SK-N-SH (cell line): ENCODE data around the gene C17orf113. TPM values are rescaled to one million over a fixed set of nuclear protein-coding genes. Genes with fewer than 3 reads are reported as not detected.
"Not testable (repeated sequence)": the region's sequence is repeated elsewhere in the genome, so short reads cannot be mapped to it uniquely, and the experiment has no call there.

Experiments used
- CTCF ChIA-PET: fragments of 300-600, 350-600 bp; formaldehyde crosslinking; extraction: SDS; loops from one replicate; lab custom pipeline; 2021; lab: Yijun Ruan, JAX
- POLR2A ChIA-PET: fragments of 350-600 bp; sonication (Branson Sonifier 250); formaldehyde crosslinking; extraction: SDS; loops from one replicate; lab custom pipeline; 2020; ENCODE audit warnings: antibody characterized with exemption, inconsistent platforms; lab: Yijun Ruan, JAX
- DNase-seq: peaks from one replicate; pipeline ENCODE4 v3.0.0; 2012
- H2AFZ ChIP-seq: fragments of 200-600 bp; sonication (generic); 2 replicates; pipeline ENCODE4 v1.8.1; 2016; ENCODE audit warnings: antibody characterized with exemption, mild to moderate bottlenecking, low read depth
- H3F3A ChIP-seq: fragments of 200-600 bp; sonication (generic); replicated peaks from 2 replicates; pipeline ENCODE3; 2016; ENCODE audit warnings: antibody characterized with exemption, mild to moderate bottlenecking; ENCODE audit not compliant: insufficient read depth
- H3K27ac ChIP-seq, 2 experiments: fragments of 200-500 bp in 1 of 2; fragments of 200-600 bp in 1 of 2; sonication (Bioruptor generic) in 1 of 2; sonication (generic), shearing (Covaris generic) in 1 of 2; 2 replicates each; pipeline versions ENCODE4 v1.5.1 to v1.6.1; 2014 to 2016; ENCODE audit warnings: low read depth in 2 of 2, inconsistent platforms in 1 of 2, low read length in 1 of 2, mild to moderate bottlenecking in 1 of 2, mixed read lengths in 1 of 2
- H3K27me3 ChIP-seq: fragments of 200-600 bp; sonication (generic), shearing (Covaris generic); 2 replicates; pipeline ENCODE4 v1.6.1; 2016; ENCODE audit warnings: mixed run types; ENCODE audit not compliant: insufficient read depth
- H3K36me3 ChIP-seq, 2 experiments: fragments of 200-500 bp in 1 of 2; fragments of 200-600 bp in 1 of 2; sonication (Bioruptor generic) in 1 of 2; sonication (generic) in 1 of 2; replicated peaks in 1 of 2; 2 replicates each; pipeline versions ENCODE3 to v1.5.1; 2014 to 2016; ENCODE audit warnings: low read length in 1 of 2, mild to moderate bottlenecking in 1 of 2; ENCODE audit not compliant: insufficient read depth in 2 of 2, control insufficient read depth in 1 of 2
- H3K4me1 ChIP-seq, 2 experiments: fragments of 200-500 bp in 1 of 2; fragments of 200-600 bp in 1 of 2; sonication (Bioruptor generic) in 1 of 2; sonication (generic), shearing (Covaris generic) in 1 of 2; 2 replicates each; pipeline versions ENCODE4 v1.5.1 to v1.6.1; 2014 to 2016; ENCODE audit warnings: low read depth in 1 of 2, low read length in 1 of 2, mixed run types in 1 of 2; ENCODE audit not compliant: insufficient read depth in 2 of 2, control insufficient read depth in 1 of 2
- H3K4me2 ChIP-seq: fragments of 200-600 bp; sonication (generic), shearing (Covaris generic); 2 replicates; pipeline ENCODE4 v1.6.1; 2017; ENCODE audit warnings: mixed run types
- H3K4me3 ChIP-seq, 2 experiments: fragments of 200-500 bp in 1 of 2; fragments of 200-600 bp in 1 of 2; sonication (Bioruptor generic) in 1 of 2; sonication (generic), shearing (Covaris generic) in 1 of 2; 2 replicates each; pipeline versions ENCODE4 v1.5.1 to v1.8.1; 2014 to 2016; ENCODE audit warnings: low read depth in 2 of 2, inconsistent platforms in 1 of 2, low read length in 1 of 2, mild to moderate bottlenecking in 1 of 2, mixed read lengths in 1 of 2, moderate library complexity in 1 of 2
- H3K79me2 ChIP-seq: fragments of 200-600 bp; sonication (generic); 2 replicates; pipeline ENCODE4 v1.8.1; 2017; ENCODE audit warnings: mild to moderate bottlenecking; ENCODE audit not compliant: insufficient read depth
- H3K9ac ChIP-seq: fragments of 200-600 bp; sonication (generic); 2 replicates; pipeline ENCODE4 v1.6.1; 2017; ENCODE audit warnings: mixed run types
- H3K9me2 ChIP-seq: fragments of 200-600 bp; sonication (generic); 2 replicates; pipeline ENCODE4 v1.6.1; 2017; ENCODE audit warnings: mixed run types
- H3K9me3 ChIP-seq: fragments of 200-600 bp; sonication (generic); 2 replicates; pipeline ENCODE4 v1.6.1; 2017; ENCODE audit warnings: mixed run types, mild to moderate bottlenecking, moderate library complexity
- H4K20me1 ChIP-seq: fragments of 200-600 bp; sonication (generic); 2 replicates; pipeline ENCODE4 v1.6.1; 2017; ENCODE audit warnings: mild to moderate bottlenecking, mixed run types; ENCODE audit not compliant: insufficient read depth
- EP300 ChIP-seq, 2 experiments: IDR thresholded peaks; 2 replicates each; pipeline versions ENCODE4 v1.4.0 to v1.6.1; 2012; ENCODE audit warnings: borderline replicate concordance in 1 of 2, low read depth in 1 of 2, low read length in 1 of 2
- FOXJ3 ChIP-seq: sonication (generic); formaldehyde crosslinking; IDR thresholded peaks from 2 replicates; pipeline ENCODE4 v1.5.1; 2020; ENCODE audit warnings: mild to moderate bottlenecking, missing genetic modification reagents
- RAD21 ChIP-seq: IDR thresholded peaks from 2 replicates; pipeline ENCODE4 v1.6.1; 2012; ENCODE audit warnings: mild to moderate bottlenecking, low read length
- TAF1 ChIP-seq: IDR thresholded peaks from 2 replicates; pipeline ENCODE4 v1.6.1; 2012; ENCODE audit warnings: low read depth, mild to moderate bottlenecking, low read length, moderate library complexity, borderline replicate concordance
- WGBS: methylation state at CpG from one replicate; pipeline ENCODE4 v1.1.6; 2017; ENCODE audit warnings: low lambda C conversion rate; 5-methylcytosine and 5-hydroxymethylcytosine counted together
- polyA plus RNA-seq, 3 experiments: library from polyadenylated mRNA; depleted of rRNA; stranded (reverse); fragments of >200 nt; gene quantifications; 2 replicates each; pipeline ENCODE4 v1.2.3, GENCODE V29; 2012

The C17orf113 gene
- polyA plus RNA-seq, 1 of the 3 experiments (the other 2 are of a cell fraction): 0.44 TPM

DNA sequence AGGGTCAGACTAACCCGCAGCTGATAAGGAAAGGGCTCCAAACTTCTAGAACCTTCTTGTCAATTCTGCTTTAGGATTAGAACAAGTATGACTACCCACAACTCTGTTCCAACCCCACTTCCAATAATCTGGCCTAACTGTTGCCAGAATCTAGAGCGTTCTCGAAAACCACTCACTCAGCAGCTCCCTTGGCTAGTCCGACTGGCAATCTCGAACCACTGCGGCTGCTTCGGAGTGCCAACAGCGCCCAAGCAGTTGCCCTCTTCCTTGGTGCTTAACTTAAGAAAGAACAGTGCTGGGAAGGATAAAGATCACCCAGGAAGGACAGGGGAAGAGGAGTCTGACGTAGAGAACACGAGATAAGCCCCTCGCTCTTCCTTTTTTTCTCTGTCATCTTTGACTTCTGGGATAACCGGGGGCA is 34.0 kb downstream of the C17orf113 start:
- peaks cover 25% of the 10 kb centered on the region for H4K20me1 ChIP-seq
- 2% methylated on average over 12 of the region's 12 CpGs for WGBS
- POLR2A ChIA-PET: interaction anchor here (0.7 to 3.4 kb wide), 7 partner anchors 16 to 328 kb away, joined by 3 to 19 read pairs (median 4); partner anchors contain the start of gene CNP

DNA sequence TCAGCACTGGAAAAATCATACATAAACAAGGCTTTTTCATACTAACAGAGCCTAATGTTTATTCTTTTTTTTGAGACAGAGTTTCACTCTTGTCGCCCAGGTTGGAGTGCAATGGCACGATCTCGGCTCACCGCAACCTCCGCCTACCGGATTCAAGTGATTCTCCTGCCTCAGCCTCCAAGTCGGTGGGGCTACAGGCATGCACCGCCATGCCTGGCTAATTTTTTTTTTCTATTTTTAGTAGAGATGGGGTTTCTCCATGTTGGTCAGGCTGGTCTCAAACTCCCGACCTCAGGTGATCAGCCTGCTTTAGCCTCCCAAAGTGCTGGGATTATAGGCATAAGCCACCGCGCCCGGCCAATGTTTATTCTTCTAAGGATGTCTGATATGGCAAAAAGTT is 36.7 kb downstream of the C17orf113 start:
- H3K27me3 ChIP-seq: not testable (repeated sequence)
- POLR2A ChIA-PET: interaction anchor here (0.6 kb wide), 1 partner anchor 21 kb away, joined by 3 read pairs; no protein-coding TSS in a partner anchor

More for the DNA sequence above, 34.0 kb downstream of the C17orf113 start:
- TF ChIP-seq FOXJ3 (CRISPR knock-in tag) (no peak), TAF1 (no peak), EP300 (IDR thresholded peaks at IDR 0.05; ENCODE audit: borderline replicate concordance in 1 of 2, low read depth in 1 of 2, low read length in 1 of 2) (peak in 1 of 2 experiments; percentile 83; a peak in 2 of 4 replicates), RAD21 (no peak)
- peak overlapping the region; percentile 99 for H3K9ac ChIP-seq
- H3K4me1 ChIP-seq: peaks cover 6 to 24% of the 10 kb centered on the region in 2 experiments; a peak in 3 of 4 replicates
- no peaks in the 10 kb centered on the region for H3K27me3 ChIP-seq
- CTCF ChIA-PET: interaction anchor here (0.6 to 17.3 kb wide), 9 partner anchors 8 to 92 kb away, joined by 3 to 496 read pairs (median 5); partner anchors contain the start of genes CNP, DHX58, HSPB9 and KAT2A
- no peaks in the 10 kb centered on the region for H3K9me2 ChIP-seq
- peak overlapping the region; percentile 93 to 95 for H3K27ac ChIP-seq
- peaks cover 77% of the 10 kb centered on the region for H3K79me2 ChIP-seq
- H3K36me3 ChIP-seq: peaks cover 0 to 9% of the 10 kb centered on the region in 2 experiments
- peak overlapping the region; percentile 95 for H2AFZ ChIP-seq
- DNase-seq: peak; percentile 34
- no peaks in the 10 kb centered on the region for H3K9me3 ChIP-seq
- peaks cover 10% of the 10 kb centered on the region for H3F3A ChIP-seq
- H3K4me3 ChIP-seq: peak overlapping the region; percentile 83 to 98
- peak overlapping the region; percentile 89 for H3K4me2 ChIP-seq

DNA sequence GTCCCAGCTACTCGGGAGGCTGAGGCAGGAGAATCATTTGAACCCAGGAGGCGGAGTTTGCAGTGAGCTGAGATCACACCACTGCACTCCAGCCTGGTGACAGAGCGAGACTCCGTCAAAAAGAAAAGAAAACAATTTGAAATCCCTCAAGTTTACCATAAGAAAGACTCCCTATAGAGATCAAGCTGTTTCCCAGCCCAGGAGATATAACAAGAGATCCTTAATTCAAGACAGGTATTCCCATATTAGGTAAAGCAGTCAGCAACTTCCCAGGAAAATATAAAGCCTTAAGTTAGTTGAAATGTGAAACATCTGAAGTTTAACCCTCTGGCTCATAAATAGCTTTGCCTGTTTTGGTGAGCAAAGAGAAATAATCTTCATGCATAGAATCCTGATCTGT is 38.0 kb downstream of the C17orf113 start:
- H4K20me1 ChIP-seq: peaks cover 52% of the 10 kb centered on the region
- H3K4me3 ChIP-seq, H2AFZ ChIP-seq, H3K9me3 ChIP-seq, H3K4me2 ChIP-seq, H3K9me2 ChIP-seq, POLR2A ChIA-PET, H3F3A ChIP-seq, H3K27ac ChIP-seq, H3K4me1 ChIP-seq, DNase-seq, H3K27me3 ChIP-seq, H3K9ac ChIP-seq, H3K36me3 ChIP-seq: not testable (repeated sequence)
- CTCF ChIA-PET: interaction anchor here (0.9 to 3.1 kb wide), 4 partner anchors 12 to 89 kb away, joined by 3 to 14 read pairs (median 3); no protein-coding TSS in a partner anchor
- 98% methylated on average over 4 of the region's 4 CpGs for WGBS
- H3K79me2 ChIP-seq: peaks cover 99% of the 10 kb centered on the region

More for the DNA sequence above, 36.7 kb downstream of the C17orf113 start:
- H3K79me2 ChIP-seq: peaks cover 85% of the 10 kb centered on the region
- H3K27ac ChIP-seq, H3K36me3 ChIP-seq, H3K4me2 ChIP-seq, H3K9me3 ChIP-seq, H2AFZ ChIP-seq, H3K9ac ChIP-seq, H3K4me3 ChIP-seq, DNase-seq, H3F3A ChIP-seq, H3K9me2 ChIP-seq: not testable (repeated sequence)
- CTCF ChIA-PET: interaction anchor here (1.0 to 4.9 kb wide), 4 partner anchors 10 to 87 kb away, joined by 3 to 21 read pairs (median 10); partner anchors contain the start of gene CNP
- H4K20me1 ChIP-seq: peaks cover 47% of the 10 kb centered on the region
- WGBS: 98% methylated on average over 12 of the region's 12 CpGs
- H3K4me1 ChIP-seq: peaks cover 6 to 14% of the 10 kb centered on the region in 2 experiments; a peak in 3 of 4 replicates
